ENCODE data around the gene U2AF1L4.

Gene U2AF1L4

DNA sequence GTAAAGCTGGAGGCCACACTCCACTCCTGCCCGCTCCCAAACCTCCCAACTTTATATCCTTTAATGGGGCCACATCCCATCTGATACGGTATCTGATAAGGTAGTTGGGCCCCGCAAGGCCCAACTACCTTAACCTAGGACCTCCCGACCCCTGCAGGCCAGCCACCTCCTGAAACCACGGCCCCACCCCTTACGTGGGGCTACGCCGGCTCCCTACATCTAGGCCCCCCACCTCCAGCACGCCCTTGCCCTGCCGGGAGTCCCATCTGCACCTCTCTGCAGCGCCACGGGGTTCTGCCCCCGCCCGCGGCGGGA lies 5.2 kb downstream of the U2AF1L4 start:
- Histone ChIP-seq H3K9me3 (ENCODE audit: control insufficient read depth, low read length) (no peaks in the 10 kb centered on the region), H3K27ac (ENCODE audit: insufficient read depth, low read length, poor library complexity, severe bottlenecking) (peak overlapping the region; percentile 52), H3K36me3 (ENCODE audit: control insufficient read depth, insufficient read depth, low read length) (peaks cover 23% of the 10 kb centered on the region), H3K27me3 (replicated peaks; ENCODE audit: control insufficient read depth, insufficient read depth, low read length, poor library complexity, severe bottlenecking) (no peaks in the 10 kb centered on the region), H3K4me3 (ENCODE audit: insufficient read depth, low read depth, low read length, poor library complexity, severe bottlenecking) (peak overlapping the region; percentile 81), H3K4me1 (ENCODE audit: control insufficient read depth, insufficient read depth, low read length, poor library complexity, severe bottlenecking) (peaks cover 35% of the 10 kb centered on the region)
- DNase-seq = no peak

DNA sequence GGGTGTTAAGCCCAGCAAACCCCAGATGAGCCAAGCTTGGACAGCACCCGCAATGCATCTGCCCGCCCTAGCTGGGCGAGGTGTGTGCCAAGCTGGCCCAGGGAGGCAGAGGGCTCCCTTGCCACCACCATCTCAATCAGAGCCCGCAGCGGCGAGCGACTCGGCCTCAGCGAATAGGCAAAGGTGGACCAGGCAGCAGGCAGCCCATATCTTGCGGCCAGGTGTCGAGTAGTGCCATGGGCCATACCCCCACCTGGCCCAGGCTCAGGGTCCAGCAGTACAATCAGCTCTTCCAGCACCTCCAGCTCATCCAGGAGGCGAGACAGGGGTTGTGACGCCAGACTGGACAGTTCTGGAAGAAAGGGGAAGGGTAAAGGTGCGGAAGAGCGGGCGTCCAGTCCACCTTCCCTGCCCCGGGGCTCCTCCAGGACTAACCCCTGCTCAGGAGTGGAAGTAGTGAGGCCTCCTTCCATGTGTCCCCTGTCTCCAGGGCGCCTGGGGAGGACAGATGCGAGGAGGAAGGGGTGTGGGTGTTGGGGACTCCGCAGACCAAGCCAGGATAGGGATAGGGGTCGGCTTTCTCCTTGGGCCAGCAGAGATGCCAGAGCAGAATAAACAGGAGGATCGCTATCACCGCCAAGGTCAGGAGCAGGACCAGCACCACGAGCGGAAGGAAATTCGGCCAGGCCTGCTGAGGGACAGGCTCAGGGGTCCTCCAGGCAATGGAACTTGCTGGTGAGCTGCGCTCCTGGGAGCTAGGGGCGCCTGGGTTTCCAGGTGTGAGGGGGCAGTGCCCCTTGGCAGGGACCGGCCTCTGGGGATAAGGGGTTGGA lies 5.7 kb downstream of the U2AF1L4 start:
- Histone ChIP-seq H3K4me1 (ENCODE audit: control insufficient read depth, insufficient read depth, low read length, poor library complexity, severe bottlenecking) (peaks cover 33% of the 10 kb centered on the region), H3K27ac (ENCODE audit: insufficient read depth, low read length, poor library complexity, severe bottlenecking) (no peak overlapping the region), H3K4me3 (ENCODE audit: insufficient read depth, low read depth, low read length, poor library complexity, severe bottlenecking) (peak overlapping the region; percentile 81), H3K36me3 (ENCODE audit: control insufficient read depth, insufficient read depth, low read length) (peaks cover 29% of the 10 kb centered on the region), H3K27me3 (replicated peaks; ENCODE audit: control insufficient read depth, insufficient read depth, low read length, poor library complexity, severe bottlenecking) (no peaks in the 10 kb centered on the region), H3K9me3 (ENCODE audit: control insufficient read depth, low read length) (no peaks in the 10 kb centered on the region)
- DNase-seq = no peak

GRCh38 chr19:35738887-35739229 lies 6.4 kb downstream of the U2AF1L4 start:
- Histone ChIP-seq H3K36me3 (ENCODE audit: control insufficient read depth, insufficient read depth, low read length) (peaks cover 29% of the 10 kb centered on the region), H3K4me1 (ENCODE audit: control insufficient read depth, insufficient read depth, low read length, poor library complexity, severe bottlenecking) (peaks cover 27% of the 10 kb centered on the region), H3K27me3 (replicated peaks; ENCODE audit: control insufficient read depth, insufficient read depth, low read length, poor library complexity, severe bottlenecking) (no peaks in the 10 kb centered on the region), H3K4me3 (ENCODE audit: insufficient read depth, low read depth, low read length, poor library complexity, severe bottlenecking) (no peak overlapping the region), H3K9me3 (ENCODE audit: control insufficient read depth, low read length) (no peaks in the 10 kb centered on the region), H3K27ac (ENCODE audit: insufficient read depth, low read length, poor library complexity, severe bottlenecking) (no peak overlapping the region)
- no peak for DNase-seq

- Histone ChIP-seq H3K27me3 (replicated peaks; ENCODE audit: control insufficient read depth, insufficient read depth, low read length, poor library complexity, severe bottlenecking) (no peaks in the 10 kb centered on the region), H3K36me3 (ENCODE audit: control insufficient read depth, insufficient read depth, low read length) (peaks cover 35% of the 10 kb centered on the region), H3K4me1 (ENCODE audit: control insufficient read depth, insufficient read depth, low read length, poor library complexity, severe bottlenecking) (peaks cover 23% of the 10 kb centered on the region), H3K9me3 (ENCODE audit: control insufficient read depth, low read length) (no peaks in the 10 kb centered on the region), H3K27ac (ENCODE audit: insufficient read depth, low read length, poor library complexity, severe bottlenecking) (no peak overlapping the region), H3K4me3 (ENCODE audit: insufficient read depth, low read depth, low read length, poor library complexity, severe bottlenecking) (no peak overlapping the region)
- DNase-seq = no peak
These were observed 7.0 kb downstream of the U2AF1L4 start for GRCh38 chr19:35738021-35738886.

GRCh38 chr19:35736913-35737886 lies 8.0 kb downstream of the U2AF1L4 start:
- Histone ChIP-seq H3K4me1 (ENCODE audit: control insufficient read depth, insufficient read depth, low read length, poor library complexity, severe bottlenecking) (peaks cover 14% of the 10 kb centered on the region), H3K27ac (ENCODE audit: insufficient read depth, low read length, poor library complexity, severe bottlenecking) (no peak overlapping the region), H3K27me3 (replicated peaks; ENCODE audit: control insufficient read depth, insufficient read depth, low read length, poor library complexity, severe bottlenecking) (no peaks in the 10 kb centered on the region), H3K9me3 (ENCODE audit: control insufficient read depth, low read length) (no peaks in the 10 kb centered on the region), H3K4me3 (ENCODE audit: insufficient read depth, low read depth, low read length, poor library complexity, severe bottlenecking) (no peak overlapping the region), H3K36me3 (ENCODE audit: control insufficient read depth, insufficient read depth, low read length) (peaks cover 44% of the 10 kb centered on the region)
- no peak for DNase-seq

DNA sequence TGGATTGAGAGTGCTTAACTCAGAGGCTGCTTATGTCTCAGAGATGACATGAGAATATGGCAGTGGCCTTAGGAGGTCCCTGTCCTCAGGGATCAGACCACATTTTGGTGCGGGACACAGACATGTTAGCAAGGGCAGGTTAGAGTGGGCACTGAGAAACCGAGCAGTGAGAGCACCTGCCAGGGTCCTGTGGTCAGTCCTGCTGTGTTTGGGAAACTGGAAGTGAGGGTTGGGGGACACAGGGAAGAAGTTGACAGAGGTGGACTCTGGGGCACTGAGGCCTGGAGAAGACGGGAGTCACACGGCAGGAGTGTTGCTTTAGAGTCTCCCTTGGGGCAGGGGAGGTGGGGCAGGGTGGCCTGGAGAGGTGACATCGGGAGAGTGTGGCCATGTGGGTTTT lies 10.3 kb downstream of the U2AF1L4 start:
- no peak for DNase-seq
- Histone ChIP-seq H3K27ac (ENCODE audit: insufficient read depth, low read length, poor library complexity, severe bottlenecking) (no peak overlapping the region), H3K4me1 (ENCODE audit: control insufficient read depth, insufficient read depth, low read length, poor library complexity, severe bottlenecking) (peaks cover 6% of the 10 kb centered on the region), H3K9me3 (ENCODE audit: control insufficient read depth, low read length) (no peaks in the 10 kb centered on the region), H3K27me3 (replicated peaks; ENCODE audit: control insufficient read depth, insufficient read depth, low read length, poor library complexity, severe bottlenecking) (no peaks in the 10 kb centered on the region), H3K36me3 (ENCODE audit: control insufficient read depth, insufficient read depth, low read length) (peaks cover 67% of the 10 kb centered on the region), H3K4me3 (ENCODE audit: insufficient read depth, low read depth, low read length, poor library complexity, severe bottlenecking) (no peak overlapping the region)

- H3K27ac ChIP-seq (ENCODE audit: insufficient read depth, low read length, poor library complexity, severe bottlenecking) = no peak overlapping the region
- H3K4me3 ChIP-seq (ENCODE audit: insufficient read depth, low read depth, low read length, poor library complexity, severe bottlenecking) = no peak overlapping the region
- no peak for DNase-seq
- no peaks in the 10 kb centered on the region for H3K4me1 ChIP-seq (ENCODE audit: control insufficient read depth, insufficient read depth, low read length, poor library complexity, severe bottlenecking)
- no peaks in the 10 kb centered on the region for H3K27me3 ChIP-seq (replicated peaks; ENCODE audit: control insufficient read depth, insufficient read depth, low read length, poor library complexity, severe bottlenecking)
- H3K36me3 ChIP-seq (ENCODE audit: control insufficient read depth, insufficient read depth, low read length) = peaks cover 73% of the 10 kb centered on the region
- no peaks in the 10 kb centered on the region for H3K9me3 ChIP-seq (ENCODE audit: control insufficient read depth, low read length)
These were observed 10.9 kb downstream of the U2AF1L4 start for GRCh38 chr19:35734273-35734672.

GRCh38 chr19:35733180-35734125 lies 11.8 kb downstream of the U2AF1L4 start:
- no peak overlapping the region for H3K4me3 ChIP-seq (ENCODE audit: insufficient read depth, low read depth, low read length, poor library complexity, severe bottlenecking)

More at GRCh38 chr19:35733180-35734125, 11.8 kb downstream of the U2AF1L4 start:
- DNase-seq = no peak
- Histone ChIP-seq H3K4me1 (ENCODE audit: control insufficient read depth, insufficient read depth, low read length, poor library complexity, severe bottlenecking) (no peaks in the 10 kb centered on the region), H3K27me3 (replicated peaks; ENCODE audit: control insufficient read depth, insufficient read depth, low read length, poor library complexity, severe bottlenecking) (no peaks in the 10 kb centered on the region), H3K9me3 (ENCODE audit: control insufficient read depth, low read length) (no peaks in the 10 kb centered on the region), H3K27ac (ENCODE audit: insufficient read depth, low read length, poor library complexity, severe bottlenecking) (no peak overlapping the region), H3K36me3 (ENCODE audit: control insufficient read depth, insufficient read depth, low read length) (peaks cover 78% of the 10 kb centered on the region)
